Activated gamma-delta T cell treated with anti-CD3 and anti-CD28 coated beads, Interleukin-2, amount 50 U/mL, for 16 hours (primary cell): ENCODE results near the gene PFKFB4.
"Not testable (repeated sequence)": the region's sequence is repeated elsewhere in the genome, so short reads cannot be mapped to it uniquely, and the experiment has no call there.

ENCODE experiments used
- DNase-seq: peaks from one replicate; pipeline ENCODE4 v3.0.0-alpha.2; 2020; ENCODE audit warnings: low read depth

Gene PFKFB4

GRCh38 chr3:48492461-48493202 lies 64.0 kb downstream of the PFKFB4 start:
- no peak for DNase-seq

- no peak for DNase-seq
These were observed 69.7 kb downstream of the PFKFB4 start for GRCh38 chr3:48486952-48487351.

- DNase-seq = not testable (repeated sequence)
These were observed 73.8 kb downstream of the PFKFB4 start for GRCh38 chr3:48482822-48483221.

- not testable (repeated sequence) for DNase-seq
These were observed 75.7 kb downstream of the PFKFB4 start for GRCh38 chr3:48480891-48481290.

- DNase-seq = peak; percentile 33
These were observed 77.7 kb downstream of the PFKFB4 start for GRCh38 chr3:48478626-48479555.

- DNase-seq = no peak
These were observed 78.6 kb downstream of the PFKFB4 start for GRCh38 chr3:48477959-48478520.

GRCh38 chr3:48476426-48477053 lies 80.1 kb downstream of the PFKFB4 start:
- no peak for DNase-seq

GRCh38 chr3:48475188-48475587 lies 81.4 kb downstream of the PFKFB4 start:
- DNase-seq = no peak

GRCh38 chr3:48474619-48475018 lies 82.0 kb downstream of the PFKFB4 start:
- no peak for DNase-seq

GRCh38 chr3:48474031-48474430 lies 82.6 kb downstream of the PFKFB4 start:
- not testable (repeated sequence) for DNase-seq

GRCh38 chr3:48473617-48473952 lies 83.0 kb downstream of the PFKFB4 start:
- DNase-seq = no peak

GRCh38 chr3:48472923-48473616 lies 83.5 kb downstream of the PFKFB4 start:
- DNase-seq = peak; percentile 88

- DNase-seq = no peak
These were observed 84.0 kb downstream of the PFKFB4 start for GRCh38 chr3:48472673-48472922.

- DNase-seq = no peak
These were observed 86.3 kb downstream of the PFKFB4 start for GRCh38 chr3:48470286-48470685.

GRCh38 chr3:48469046-48469915 lies 87.3 kb downstream of the PFKFB4 start:
- DNase-seq = no peak

- no peak for DNase-seq
These were observed 88.3 kb downstream of the PFKFB4 start for GRCh38 chr3:48468329-48468731.
